Neuronal stem cell (in vitro differentiated cells): Measurements from ENCODE around the gene LY6G5C.

Experiments
- DNase-seq: peaks from one replicate; pipeline ENCODE4 v3.0.0-alpha.2; 2013; ENCODE audit warnings: low spot score
- H2AFZ ChIP-seq: one replicate; pipeline ENCODE4 v1.6.1; 2013; ENCODE audit warnings: mild to moderate bottlenecking, low read length, inconsistent platforms
- H2AK5ac ChIP-seq: 2 replicates; pipeline ENCODE4 v1.6.1; 2013; ENCODE audit warnings: low read depth, mild to moderate bottlenecking, inconsistent platforms, low read length, moderate library complexity, mixed read lengths
- H2BK120ac ChIP-seq: 2 replicates; pipeline ENCODE4 v1.6.1; 2013; ENCODE audit warnings: low read depth, mild to moderate bottlenecking, inconsistent platforms, low read length, moderate library complexity, mixed read lengths
- H2BK12ac ChIP-seq: one replicate; pipeline ENCODE4 v1.6.1; 2013; ENCODE audit warnings: low read length, inconsistent platforms
- H2BK15ac ChIP-seq: 2 replicates; pipeline ENCODE4 v1.6.1; 2013; ENCODE audit warnings: mild to moderate bottlenecking, low read length, inconsistent platforms, mixed read lengths
- H2BK5ac ChIP-seq: one replicate; pipeline ENCODE4 v1.6.1; 2013; ENCODE audit warnings: inconsistent platforms, mild to moderate bottlenecking, low read length, moderate library complexity
- H3K14ac ChIP-seq: one replicate; pipeline ENCODE4 v1.6.1; 2013; ENCODE audit warnings: low read length, inconsistent platforms
- H3K18ac ChIP-seq: 2 replicates; pipeline ENCODE4 v1.6.1; 2013; ENCODE audit warnings: low read length, inconsistent platforms
- H3K23ac ChIP-seq: 2 replicates; pipeline ENCODE4 v1.6.1; 2013; ENCODE audit warnings: low read depth, mild to moderate bottlenecking, mixed read lengths, low read length, inconsistent platforms; ENCODE audit not compliant: poor library complexity
- H3K27ac ChIP-seq: replicated peaks from 3 replicates; pipeline ENCODE4 v1.5.1; 2013; ENCODE audit warnings: low read length, inconsistent platforms
- H3K27me3 ChIP-seq, 3 experiments: 2 replicates each; pipeline ENCODE4 v1.6.1; 2013; ENCODE audit warnings: low read length in 3 of 3, mild to moderate bottlenecking in 2 of 3, inconsistent platforms in 1 of 3, low read depth in 1 of 3, mixed read lengths in 1 of 3, moderate library complexity in 1 of 3; ENCODE audit not compliant: control insufficient read depth in 3 of 3, insufficient read depth in 3 of 3
- H3K36me3 ChIP-seq, 2 donors: replicated peaks in 1 of 2; 2 replicates each; pipeline ENCODE4 v1.6.1; 2013; ENCODE audit warnings: low read length in 2 of 2; ENCODE audit not compliant: control insufficient read depth in 2 of 2, insufficient read depth in 2 of 2
- H3K4ac ChIP-seq: 2 replicates; pipeline ENCODE4 v1.6.1; 2013; ENCODE audit warnings: inconsistent platforms, mild to moderate bottlenecking, low read length, moderate library complexity
- H3K4me1 ChIP-seq, 2 donors: 1 replicate in 1 of 2; 2 replicates in 1 of 2; pipeline ENCODE4 v1.6.1; 2013; ENCODE audit warnings: low read length in 2 of 2, low read depth in 1 of 2; ENCODE audit not compliant: control insufficient read depth in 2 of 2, insufficient read depth in 1 of 2
- H3K4me2 ChIP-seq: one replicate; pipeline ENCODE4 v1.6.1; 2013; ENCODE audit warnings: mild to moderate bottlenecking, low read length, inconsistent platforms; ENCODE audit not compliant: insufficient read depth, poor library complexity, severe bottlenecking
- H3K4me3 ChIP-seq, 2 donors: 2 replicates each; pipeline ENCODE4 v1.5.1; 2013; ENCODE audit warnings: low read length in 2 of 2, mild to moderate bottlenecking in 2 of 2, inconsistent platforms in 1 of 2, moderate library complexity in 1 of 2
- H3K79me1 ChIP-seq: one replicate; pipeline ENCODE4 v1.6.1; 2013; ENCODE audit warnings: low read depth, mild to moderate bottlenecking, inconsistent platforms, low read length, moderate library complexity
- H3K9ac ChIP-seq: one replicate; pipeline ENCODE4 v1.6.1; 2013; ENCODE audit warnings: mild to moderate bottlenecking, low read depth, low read length, inconsistent platforms; ENCODE audit not compliant: poor library complexity
- H3K9me3 ChIP-seq, 2 donors: replicated peaks in 1 of 2; 2 replicates each; pipeline versions ENCODE3 to v1.6.1; 2013; ENCODE audit warnings: low read length in 2 of 2, mild to moderate bottlenecking in 2 of 2, inconsistent platforms in 1 of 2, low read depth in 1 of 2, mixed read lengths in 1 of 2, moderate library complexity in 1 of 2; ENCODE audit not compliant: control insufficient read depth in 2 of 2, insufficient read depth in 1 of 2
- H4K8ac ChIP-seq: one replicate; pipeline ENCODE4 v1.6.1; 2013; ENCODE audit warnings: low read depth, mild to moderate bottlenecking, inconsistent platforms, low read length, moderate library complexity
- H4K91ac ChIP-seq: one replicate; pipeline ENCODE4 v1.6.1; 2013; ENCODE audit warnings: low read length, low read depth, mild to moderate bottlenecking, inconsistent platforms; ENCODE audit not compliant: poor library complexity
- WGBS, 2 donors: extraction: QIAGEN DNeasy Blood & Tissue Kit; methylation state at CpG; one replicate each; pipeline ENCODE4 v1.1.7; 2013; ENCODE audit warnings: missing lambda C conversion rate in 2 of 2, mixed read lengths in 1 of 2; ENCODE audit not compliant: insufficient read length in 2 of 2, insufficient replicate concordance in 1 of 2; ENCODE audit errors: extremely low coverage in 2 of 2; 5-methylcytosine and 5-hydroxymethylcytosine counted together

Gene LY6G5C

DNA sequence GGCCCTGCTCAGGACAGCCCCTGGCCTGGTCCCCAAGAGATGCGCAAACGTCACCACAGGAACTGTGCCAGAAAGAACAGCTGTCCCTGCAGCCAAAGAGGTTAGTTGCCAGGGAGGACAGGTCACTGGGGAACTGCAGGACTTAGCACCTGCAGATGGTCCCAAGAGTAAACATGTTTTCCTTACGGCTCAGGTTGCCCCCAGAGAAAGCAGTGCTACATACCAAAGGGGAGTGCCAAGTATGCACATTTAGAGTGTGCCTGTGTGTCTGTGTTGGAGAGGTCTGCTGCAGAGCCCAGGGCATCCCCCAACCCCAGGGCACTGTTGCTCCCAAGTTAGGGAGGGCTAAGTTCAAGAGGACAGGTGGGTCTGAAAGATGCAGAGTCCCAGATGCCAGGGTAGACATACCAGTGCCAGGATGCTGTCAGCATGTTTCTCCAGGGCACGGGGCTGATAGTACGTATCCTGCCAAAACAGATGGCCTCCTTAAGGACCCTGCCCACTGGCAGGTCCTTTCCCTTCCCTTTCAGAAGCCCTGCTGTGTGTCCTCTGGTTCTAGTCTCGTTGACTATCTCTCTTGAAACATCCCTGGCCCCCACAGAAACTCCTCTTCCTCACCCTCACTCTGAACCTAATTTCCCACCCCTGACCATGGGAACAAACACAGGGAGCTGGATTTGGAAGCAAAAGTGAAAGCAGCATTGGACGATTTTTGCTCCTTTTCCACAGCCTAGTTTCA, 21.0 kb upstream of the LY6G5C start:
- Histone ChIP-seq H3K9me3 (no peaks in the 10 kb centered on the region), H2BK12ac (no peak overlapping the region), H2BK15ac (no peak overlapping the region), H4K91ac (no peak overlapping the region), H3K14ac (no peak overlapping the region), H3K4me1 (peaks cover 6 to 7% of the 10 kb centered on the region in 2 donors), H3K4me2 (peak overlapping the region; percentile 75), H3K18ac (no peak overlapping the region), H3K27me3 (no peaks in the 10 kb centered on the region), H4K8ac (no peak overlapping the region), H3K27ac (no peak overlapping the region), H2AFZ (peak overlapping the region; percentile 88), H3K9ac (peak overlapping the region; percentile 78), H3K23ac (peak overlapping the region; percentile 6), H3K4me3 (peak overlapping the region; percentile 77 to 88), H3K79me1 (peaks cover 3% of the 10 kb centered on the region), H2BK120ac (no peak overlapping the region), H3K36me3 (peaks cover 8 to 45% of the 10 kb centered on the region in 2 donors), H2AK5ac (no peak overlapping the region), H2BK5ac (no peak overlapping the region), H3K4ac (no peak overlapping the region)
- no peak for DNase-seq
- no CpG with 5 or more reads among the region's 7 CpGs for WGBS, 2 donors

DNA sequence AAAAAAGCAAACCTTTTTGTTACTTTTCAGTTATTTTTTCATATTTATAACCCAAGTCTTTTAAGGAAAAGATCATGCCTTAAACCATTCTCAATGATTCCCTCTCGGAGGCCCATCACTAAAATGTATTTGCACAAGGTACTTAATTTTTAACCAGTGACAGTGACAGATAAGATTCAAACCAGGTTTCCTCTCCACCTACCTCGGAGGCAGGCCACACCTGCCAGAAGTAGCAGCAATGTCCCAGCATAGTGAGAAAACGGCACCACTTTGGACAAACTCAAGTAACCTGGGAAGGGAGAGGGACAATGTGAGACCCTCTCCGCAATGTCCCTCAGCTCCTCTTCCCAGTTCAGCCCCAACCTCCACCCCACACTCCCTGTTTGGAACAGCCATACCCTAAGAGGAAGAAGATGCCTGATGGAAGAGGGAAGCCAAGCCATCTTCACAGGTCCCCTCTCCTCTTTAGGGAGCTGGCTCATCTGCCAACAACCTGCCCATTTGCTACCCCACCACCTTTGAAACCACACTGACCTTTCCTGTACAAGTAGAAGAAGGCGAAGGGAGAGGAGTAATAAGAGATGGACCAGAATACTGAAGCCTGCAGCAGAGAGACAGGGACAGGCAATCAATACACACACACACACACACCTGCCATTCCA, 20.0 kb upstream of the LY6G5C start:
- Histone ChIP-seq H3K9me3 (no peaks in the 10 kb centered on the region), H3K36me3 (peaks cover 12 to 54% of the 10 kb centered on the region in 2 donors), H3K4me3 (peak overlapping the region in 1 of 2 donors; percentile 14), H4K91ac (no peak overlapping the region), H3K4me2 (no peak overlapping the region), H3K4ac (no peak overlapping the region), H3K79me1 (peaks cover 3% of the 10 kb centered on the region), H3K18ac (no peak overlapping the region), H2BK120ac (no peak overlapping the region), H2BK5ac (no peak overlapping the region), H2AK5ac (no peak overlapping the region), H3K27me3 (no peaks in the 10 kb centered on the region), H4K8ac (no peak overlapping the region), H3K4me1 (peaks cover 6 to 7% of the 10 kb centered on the region in 2 donors), H3K9ac (no peak overlapping the region), H2BK15ac (no peak overlapping the region), H3K14ac (no peak overlapping the region), H3K23ac (no peak overlapping the region), H2AFZ (no peak overlapping the region), H3K27ac (no peak overlapping the region), H2BK12ac (no peak overlapping the region)
- WGBS, 2 donors: no CpG with 5 or more reads among the region's 5 CpGs
- no peak for DNase-seq

DNA sequence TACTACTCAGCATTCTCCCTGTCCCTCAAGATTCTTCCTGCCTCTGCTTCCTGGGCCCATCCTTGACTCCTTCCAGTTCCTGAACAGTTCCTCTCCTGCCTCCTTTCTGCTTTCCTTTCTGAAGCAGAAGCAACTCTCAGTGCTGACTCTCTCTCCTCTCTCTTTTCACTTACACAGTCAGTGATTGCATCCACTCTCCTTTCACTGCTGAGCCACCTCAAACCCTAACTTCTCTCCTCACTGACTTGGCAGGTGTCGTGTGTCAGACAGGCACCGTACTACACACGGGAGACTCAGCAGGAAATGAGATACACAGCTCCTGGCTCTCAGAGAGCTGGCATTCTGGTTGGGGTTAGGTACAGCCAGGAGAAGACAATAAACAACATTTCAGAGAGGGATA, 16.7 kb upstream of the LY6G5C start:
- H3K14ac ChIP-seq: no peak overlapping the region
- H3K23ac ChIP-seq: no peak overlapping the region
- no peak overlapping the region for H3K18ac ChIP-seq
- whole genome bisulfite sequencing, 2 donors: no CpG with 5 or more reads among the region's 3 CpGs
- H3K4me3 ChIP-seq: peak overlapping the region in 1 of 2 donors; percentile 17
- no peak overlapping the region for H3K9ac ChIP-seq
- no peak overlapping the region for H3K4ac ChIP-seq
- no peak overlapping the region for H2BK15ac ChIP-seq
- H4K8ac ChIP-seq: no peak overlapping the region
- no peak overlapping the region for H2BK12ac ChIP-seq
- H3K36me3 ChIP-seq: peaks cover 22 to 85% of the 10 kb centered on the region in 2 donors
- H3K4me2 ChIP-seq: no peak overlapping the region
- H2BK120ac ChIP-seq: no peak overlapping the region
- H3K27ac ChIP-seq: no peak overlapping the region
- DNase-seq: no peak
- H4K91ac ChIP-seq: no peak overlapping the region
- H2BK5ac ChIP-seq: no peak overlapping the region
- no peaks in the 10 kb centered on the region for H3K9me3 ChIP-seq
- H3K4me1 ChIP-seq: peaks cover 6 to 7% of the 10 kb centered on the region in 2 donors
- no peak overlapping the region for H2AFZ ChIP-seq
- peaks cover 3% of the 10 kb centered on the region for H3K79me1 ChIP-seq
- H2AK5ac ChIP-seq: no peak overlapping the region
- H3K27me3 ChIP-seq: no peaks in the 10 kb centered on the region

DNA sequence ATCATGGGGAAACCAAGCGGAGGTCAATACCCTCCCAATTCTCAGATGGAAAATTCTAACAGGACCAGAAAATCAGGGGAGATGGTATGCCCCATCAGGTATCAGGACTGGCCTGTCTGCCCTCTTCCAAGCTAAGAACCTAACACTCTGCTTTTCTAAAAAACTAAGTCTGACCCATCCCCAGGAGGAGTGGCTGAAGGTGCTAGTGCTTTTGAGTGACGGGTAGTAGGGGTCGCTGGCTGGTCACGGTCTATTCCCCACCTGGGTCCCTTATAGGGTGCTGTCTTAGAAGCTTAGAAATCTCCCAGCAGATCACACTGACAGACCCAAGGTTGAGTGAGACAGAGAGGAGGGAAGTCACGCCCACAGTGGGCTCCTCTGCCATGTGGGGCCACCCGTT, 12.7 kb upstream of the LY6G5C start:
- WGBS, 2 donors: no CpG with 5 or more reads among the region's 6 CpGs
- H4K8ac ChIP-seq: no peak overlapping the region
- no peak overlapping the region for H2BK15ac ChIP-seq
- no peak overlapping the region for H2BK5ac ChIP-seq
- H3K9ac ChIP-seq: no peak overlapping the region
- peaks cover 0 to 2% of the 10 kb centered on the region in 2 donors for H3K4me1 ChIP-seq
- H2AK5ac ChIP-seq: no peak overlapping the region
- H3K79me1 ChIP-seq: no peaks in the 10 kb centered on the region
- no peaks in the 10 kb centered on the region for H3K27me3 ChIP-seq
- no peaks in the 10 kb centered on the region for H3K9me3 ChIP-seq
- no peak overlapping the region for H3K23ac ChIP-seq
- no peak overlapping the region for H3K14ac ChIP-seq
- peaks cover 41 to 94% of the 10 kb centered on the region in 2 donors for H3K36me3 ChIP-seq
- no peak overlapping the region for H3K4me2 ChIP-seq
- no peak overlapping the region for H4K91ac ChIP-seq
- no peak overlapping the region for H2BK12ac ChIP-seq
- H3K27ac ChIP-seq: no peak overlapping the region
- no peak overlapping the region for H3K4ac ChIP-seq
- no peak overlapping the region for H3K18ac ChIP-seq
- peak overlapping the region in 1 of 2 donors; percentile 16 for H3K4me3 ChIP-seq
- no peak for DNase-seq
- H2BK120ac ChIP-seq: no peak overlapping the region
- H2AFZ ChIP-seq: no peak overlapping the region
